Measurements from ENCODE around the gene STEEP1. TPM values are rescaled to one million over a fixed set of nuclear protein-coding genes. Genes with fewer than 3 reads are reported as not detected.
A peak's percentile ranks its signal among the peaks of the same experiment; 100 is the strongest.
"Not testable (repeated sequence)": the region's sequence is repeated elsewhere in the genome, so short reads cannot be mapped to it uniquely, and the experiment has no call there.

Gene STEEP1
- total and polyA plus RNA-seq, 12 donors: 7.0 to 32.0 (median 21.1) TPM

- H3K4me1 ChIP-seq (replicated peaks in 1 of 2): no peaks in the 10 kb centered on the region
- intact Hi-C loops (cut with DNase I): no loop called here
- H3K27me3 ChIP-seq: no peaks in the 10 kb centered on the region
- H3K9me3 ChIP-seq (replicated peaks in 1 of 3): no peaks in the 10 kb centered on the region
- no peak overlapping the region for H3K27ac ChIP-seq
- 69 to 86% (median 69%) methylated on average over 4 of the region's 4 CpGs for WGBS, 4 donors
- TF ChIP-seq POLR2A (IDR thresholded peaks at IDR 0.05): no peak
- TF ChIP-seq CTCF (IDR thresholded peaks at IDR 0.05): no peak
- H3K4me3 ChIP-seq: no peak overlapping the region
- DNase-seq: no peak
- H3K36me3 ChIP-seq (replicated peaks in 1 of 2): no peaks in the 10 kb centered on the region
Observed at GRCh38 chrX:119505945-119506344, 59.3 kb downstream of the STEEP1 start.

GRCh38 chrX:119505145-119505544 is 60.1 kb downstream of the STEEP1 start:
- H3K9me3 ChIP-seq (replicated peaks in 1 of 3); DNase-seq; H3K4me3 ChIP-seq; H3K27ac ChIP-seq; H3K36me3 ChIP-seq (replicated peaks in 1 of 2); intact Hi-C loops (cut with DNase I); H3K4me1 ChIP-seq (replicated peaks in 1 of 2); H3K27me3 ChIP-seq: not testable (repeated sequence)
- 83 to 94% (median 88%) methylated on average over 10 of the region's 10 CpGs for WGBS, 4 donors

- intact Hi-C loops (cut with DNase I): no loop called here
- peak in 6 of 7 donors; percentile 52 to 73 (median 68) for DNase-seq
- H3K9me3 ChIP-seq (replicated peaks in 1 of 3): no peaks in the 10 kb centered on the region
- no peaks in the 10 kb centered on the region for H3K27me3 ChIP-seq
- H3K4me1 ChIP-seq (replicated peaks in 1 of 2): no peaks in the 10 kb centered on the region
- H3K36me3 ChIP-seq (replicated peaks in 1 of 2): no peaks in the 10 kb centered on the region
- WGBS, 4 donors: 37 to 60% (median 59%) methylated on average over 1 to 2 of the region's 2 CpGs; no CpG with 5 or more reads in 1 of the 4 donors
- H3K27ac ChIP-seq: peak overlapping the region in 4 of 5 donors; percentile 26 to 86 (median 42)
- TF ChIP-seq CTCF (IDR thresholded peaks at IDR 0.05): no peak
- no peak overlapping the region for H3K4me3 ChIP-seq
Observed at GRCh38 chrX:119503484-119503861, 61.7 kb downstream of the STEEP1 start.

GRCh38 chrX:119502727-119503483 is 62.3 kb downstream of the STEEP1 start:
- Histone ChIP-seq H3K4me1 (replicated peaks in 1 of 2) (no peaks in the 10 kb centered on the region), H3K4me3 (no peak overlapping the region), H3K27me3 (no peaks in the 10 kb centered on the region), H3K36me3 (replicated peaks in 1 of 2) (no peaks in the 10 kb centered on the region), H3K27ac (peak overlapping the region in 3 of 5 donors; percentile 35 to 86 (median 50)), H3K9me3 (replicated peaks in 1 of 3) (no peaks in the 10 kb centered on the region)
- intact Hi-C loops (cut with DNase I): no loop called here
- no peak for TF ChIP-seq CTCF (IDR thresholded peaks at IDR 0.05)
- no peak for TF ChIP-seq POLR2A (IDR thresholded peaks at IDR 0.05)
- DNase-seq: peak in 4 of 7 donors; percentile 6 to 35 (median 14)
- 30 to 71% (median 46%) methylated on average over 2 to 11 of the region's 11 CpGs for WGBS, 4 donors
